Measurements from ENCODE around the gene HBG1.

GRCh38 chr11:5223686-5224085 is 26.0 kb downstream of the HBG1 start:
- TF ChIP-seq CTCF (IDR thresholded peaks at IDR 0.05; ENCODE audit: low read depth, low read length, poor library complexity, severe bottlenecking) = no peak
- TF ChIP-seq EZH2phosphoT487 (IDR thresholded peaks at IDR 0.05; ENCODE audit: borderline replicate concordance, low read length) = no peak
